ENCODE data around the gene E2F6.

- no peak for TF ChIP-seq POLR2A (IDR thresholded peaks at IDR 0.05)
- no peak for TF ChIP-seq CTCF (IDR thresholded peaks at IDR 0.05)
- TF ChIP-seq POLR2AphosphoS5 (IDR thresholded peaks at IDR 0.05), result no peak
These were observed 69.9 kb downstream of the E2F6 start for GRCh38 chr2:11396021-11396420.
